MM.1S (cell line): ENCODE data around the gene RNF26.

ENCODE experiments used
- EZH2 ChIP-seq: fragments of 300-600 bp; sonication (generic); optimal IDR thresholded peaks from 2 replicates; pipeline ENCODE3; 2017; ENCODE audit warnings: low read depth, mild to moderate bottlenecking, antibody characterized with exemption, low read length, mixed read lengths
- TF ChIP-seq, protein P1 (sequence below): fragments of 300-600 bp; sonication (generic); IDR thresholded peaks from 2 replicates; pipeline ENCODE4 v1.5.1; 2016; ENCODE audit warnings: antibody characterized with exemption, low read length, mixed read lengths

DNA sequence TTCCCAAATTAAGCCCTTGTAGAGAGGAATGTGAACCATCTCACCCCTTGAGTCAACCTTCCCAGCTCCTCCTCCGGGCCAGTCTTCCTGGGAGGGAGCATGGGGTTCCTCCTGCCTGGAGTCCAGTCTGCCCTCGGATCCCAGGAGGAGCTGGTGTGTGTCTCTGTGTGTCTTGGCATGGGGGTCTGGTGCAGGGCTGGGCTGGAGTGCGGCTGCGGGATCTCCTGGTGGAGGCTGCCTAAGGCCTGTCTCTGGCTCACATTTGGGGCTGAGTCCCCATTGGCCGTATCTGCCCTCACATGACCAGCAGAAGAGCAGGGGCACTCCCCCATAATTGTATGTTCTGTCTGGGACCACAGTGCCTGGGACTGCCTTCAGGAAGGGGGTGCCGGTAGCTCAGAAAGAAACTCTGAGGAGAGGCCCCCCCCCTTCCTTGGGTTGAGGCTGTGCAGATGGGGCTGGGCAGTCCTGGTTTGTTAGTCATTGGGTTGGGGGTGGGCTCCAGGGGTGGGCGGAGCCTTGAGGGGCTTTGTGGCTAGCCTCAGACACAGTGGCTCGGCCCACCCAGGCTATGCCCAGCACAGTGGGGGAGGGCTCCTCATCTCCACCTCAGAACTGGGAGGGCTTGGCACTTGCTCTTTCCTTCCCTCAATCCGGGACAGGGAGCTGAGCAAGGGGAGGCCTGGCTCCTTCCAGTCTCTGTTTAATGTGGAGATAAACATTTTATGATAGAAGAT lies 3.4 kb downstream of the RNF26 start:
- TF ChIP-seq, protein P1, sequence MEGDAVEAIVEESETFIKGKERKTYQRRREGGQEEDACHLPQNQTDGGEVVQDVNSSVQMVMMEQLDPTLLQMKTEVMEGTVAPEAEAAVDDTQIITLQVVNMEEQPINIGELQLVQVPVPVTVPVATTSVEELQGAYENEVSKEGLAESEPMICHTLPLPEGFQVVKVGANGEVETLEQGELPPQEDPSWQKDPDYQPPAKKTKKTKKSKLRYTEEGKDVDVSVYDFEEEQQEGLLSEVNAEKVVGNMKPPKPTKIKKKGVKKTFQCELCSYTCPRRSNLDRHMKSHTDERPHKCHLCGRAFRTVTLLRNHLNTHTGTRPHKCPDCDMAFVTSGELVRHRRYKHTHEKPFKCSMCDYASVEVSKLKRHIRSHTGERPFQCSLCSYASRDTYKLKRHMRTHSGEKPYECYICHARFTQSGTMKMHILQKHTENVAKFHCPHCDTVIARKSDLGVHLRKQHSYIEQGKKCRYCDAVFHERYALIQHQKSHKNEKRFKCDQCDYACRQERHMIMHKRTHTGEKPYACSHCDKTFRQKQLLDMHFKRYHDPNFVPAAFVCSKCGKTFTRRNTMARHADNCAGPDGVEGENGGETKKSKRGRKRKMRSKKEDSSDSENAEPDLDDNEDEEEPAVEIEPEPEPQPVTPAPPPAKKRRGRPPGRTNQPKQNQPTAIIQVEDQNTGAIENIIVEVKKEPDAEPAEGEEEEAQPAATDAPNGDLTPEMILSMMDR = no peak
- no peak for TF ChIP-seq EZH2
